IPS-15b (cell line): Measurements from ENCODE around the gene DPP4.

Experiments
- H3K27me3 ChIP-seq: one replicate; pipeline ENCODE4 v1.6.1; 2013; ENCODE audit warnings: low read length; ENCODE audit not compliant: control insufficient read depth, insufficient read depth
- H3K36me3 ChIP-seq: one replicate; pipeline ENCODE4 v1.6.1; 2013; ENCODE audit warnings: low read length; ENCODE audit not compliant: control insufficient read depth, insufficient read depth
- H3K4me1 ChIP-seq: one replicate; pipeline ENCODE4 v1.6.1; 2013; ENCODE audit warnings: mild to moderate bottlenecking, low read length; ENCODE audit not compliant: control insufficient read depth, insufficient read depth
- H3K4me3 ChIP-seq: one replicate; pipeline ENCODE4 v1.5.1; 2013; ENCODE audit warnings: low read depth, low read length
- H3K9ac ChIP-seq: one replicate; pipeline ENCODE4 v1.6.1; 2013; ENCODE audit warnings: low read depth, mild to moderate bottlenecking, low read length
- H3K9me3 ChIP-seq: one replicate; pipeline ENCODE4 v1.6.1; 2013; ENCODE audit warnings: mild to moderate bottlenecking, low read length; ENCODE audit not compliant: control insufficient read depth, insufficient read depth

DPP4 gene

GRCh38 chr2:162025121-162025911, 48.7 kb downstream of the DPP4 start:
- Histone ChIP-seq H3K9ac (no peak overlapping the region), H3K4me3 (no peak overlapping the region), H3K4me1 (no peaks in the 10 kb centered on the region), H3K27me3 (no peaks in the 10 kb centered on the region), H3K9me3 (no peaks in the 10 kb centered on the region), H3K36me3 (no peaks in the 10 kb centered on the region)

- Histone ChIP-seq H3K36me3 (no peaks in the 10 kb centered on the region), H3K4me3 (no peak overlapping the region), H3K9ac (no peak overlapping the region), H3K4me1 (peaks cover 3% of the 10 kb centered on the region), H3K27me3 (no peaks in the 10 kb centered on the region), H3K9me3 (no peaks in the 10 kb centered on the region)
Measured at GRCh38 chr2:162022290-162022945, 51.6 kb downstream of the DPP4 start.

- Histone ChIP-seq H3K9ac (no peak overlapping the region), H3K27me3 (no peaks in the 10 kb centered on the region), H3K4me1 (peaks cover 3% of the 10 kb centered on the region), H3K36me3 (no peaks in the 10 kb centered on the region), H3K4me3 (no peak overlapping the region), H3K9me3 (no peaks in the 10 kb centered on the region)
Measured at GRCh38 chr2:162021516-162022058, 52.4 kb downstream of the DPP4 start.

- H3K27me3 ChIP-seq = no peaks in the 10 kb centered on the region
- H3K36me3 ChIP-seq = no peaks in the 10 kb centered on the region
- H3K9me3 ChIP-seq = no peaks in the 10 kb centered on the region
- H3K4me3 ChIP-seq = no peak overlapping the region
- H3K9ac ChIP-seq = no peak overlapping the region
- peaks cover 3% of the 10 kb centered on the region for H3K4me1 ChIP-seq
Measured at GRCh38 chr2:162018530-162018929, 55.5 kb downstream of the DPP4 start.

- Histone ChIP-seq H3K9me3 (no peaks in the 10 kb centered on the region), H3K4me1 (peaks cover 3% of the 10 kb centered on the region), H3K9ac (no peak overlapping the region), H3K27me3 (no peaks in the 10 kb centered on the region), H3K4me3 (no peak overlapping the region), H3K36me3 (no peaks in the 10 kb centered on the region)
Measured at GRCh38 chr2:162017233-162017632, 56.8 kb downstream of the DPP4 start.

- no peaks in the 10 kb centered on the region for H3K36me3 ChIP-seq
- H3K27me3 ChIP-seq = no peaks in the 10 kb centered on the region
- no peak overlapping the region for H3K4me3 ChIP-seq
- H3K9me3 ChIP-seq = no peaks in the 10 kb centered on the region
- H3K4me1 ChIP-seq = peaks cover 3% of the 10 kb centered on the region
- H3K9ac ChIP-seq = no peak overlapping the region
Measured at GRCh38 chr2:162016080-162016479, 57.9 kb downstream of the DPP4 start.

GRCh38 chr2:162014751-162015150, 59.3 kb downstream of the DPP4 start:
- Histone ChIP-seq H3K4me1 (peaks cover 3% of the 10 kb centered on the region), H3K27me3 (no peaks in the 10 kb centered on the region), H3K36me3 (no peaks in the 10 kb centered on the region), H3K9ac (no peak overlapping the region), H3K9me3 (no peaks in the 10 kb centered on the region), H3K4me3 (no peak overlapping the region)

- Histone ChIP-seq H3K9ac (no peak overlapping the region), H3K4me1 (no peaks in the 10 kb centered on the region), H3K4me3 (no peak overlapping the region), H3K9me3 (no peaks in the 10 kb centered on the region), H3K36me3 (no peaks in the 10 kb centered on the region), H3K27me3 (no peaks in the 10 kb centered on the region)
Measured at GRCh38 chr2:162013514-162014475, 60.2 kb downstream of the DPP4 start.

- Histone ChIP-seq H3K9me3 (no peaks in the 10 kb centered on the region), H3K4me3 (no peak overlapping the region), H3K27me3 (no peaks in the 10 kb centered on the region), H3K9ac (no peak overlapping the region), H3K4me1 (no peaks in the 10 kb centered on the region), H3K36me3 (no peaks in the 10 kb centered on the region)
Measured at GRCh38 chr2:162012565-162013058, 61.4 kb downstream of the DPP4 start.

GRCh38 chr2:162011706-162012564, 62.1 kb downstream of the DPP4 start:
- no peaks in the 10 kb centered on the region for H3K27me3 ChIP-seq
- no peaks in the 10 kb centered on the region for H3K4me1 ChIP-seq
- H3K9ac ChIP-seq = no peak overlapping the region
- H3K36me3 ChIP-seq = no peaks in the 10 kb centered on the region
- no peak overlapping the region for H3K4me3 ChIP-seq
- H3K9me3 ChIP-seq = no peaks in the 10 kb centered on the region
